ENCODE data around the gene ZNF98. TPM values are rescaled to one million over a fixed set of nuclear protein-coding genes. Genes with fewer than 3 reads are reported as not detected.

Gene ZNF98
- total RNA-seq, result 1 to 10 TPM in 1 of 6 experiments, under 1 TPM in 1, not detected in 4; 0.06 to 1.1 TPM
- long read RNA-seq, result 0 reads

- peak in 1 of 3 donors; percentile 23 for DNase-seq
- WGBS (ENCODE audit: insufficient coverage, low coverage, low lambda C conversion rate, missing lambda C conversion rate), result 0% methylated on average over 5 of the region's 16 CpGs
- intact Hi-C loops (cut with DNase I), result no loop called here
- H3K27ac ChIP-seq, result no peak within 1 kb of the TSS
- peak in 3 of 4 donors; percentile 57 to 68 (median 57) for ATAC-seq
- no peaks in the 10 kb centered on the region for H3K27me3 ChIP-seq
- H3K9me3 ChIP-seq, result no peaks in the 10 kb centered on the region
- H3K36me3 ChIP-seq, result no peaks in the 10 kb centered on the region
- H3K4me3 ChIP-seq, result no peak within 1 kb of the TSS
- no peaks in the 10 kb centered on the region for H3K4me1 ChIP-seq
- TF ChIP-seq POLR2A (IDR thresholded peaks at IDR 0.05), result no peak
- no peak for TF ChIP-seq CTCF (IDR thresholded peaks at IDR 0.05)
Measured at GRCh38 chr19:22422211-22422610, at the start of gene ZNF98. TSS of gene ZNF98 (minus strand) at chr19:22422346. CDS start at chr19:22422224, 122 bp downstream.

GRCh38 chr19:22446605-22447004, 24.5 kb upstream of the ZNF98 start:
- TF ChIP-seq POLR2A (IDR thresholded peaks at IDR 0.05) (no peak), CTCF (IDR thresholded peaks at IDR 0.05) (no peak)
- H3K4me1 ChIP-seq, result no peaks in the 10 kb centered on the region
- no peak overlapping the region for H3K27ac ChIP-seq
- peaks cover 0 to 8% (median 2%) of the 10 kb centered on the region in 4 donors for H3K9me3 ChIP-seq
- no peaks in the 10 kb centered on the region for H3K27me3 ChIP-seq
- ATAC-seq (no peak), DNase-seq (no peak)
- H3K36me3 ChIP-seq, result no peaks in the 10 kb centered on the region
- H3K4me3 ChIP-seq, result no peak overlapping the region
- intact Hi-C loops (cut with DNase I), result no loop called here
- 30% methylated on average over 3 of the region's 3 CpGs for WGBS (ENCODE audit: insufficient coverage, low coverage, low lambda C conversion rate, missing lambda C conversion rate)

- Histone ChIP-seq H3K27me3 (no peaks in the 10 kb centered on the region), H3K27ac (no peak overlapping the region), H3K36me3 (no peaks in the 10 kb centered on the region), H3K9me3 (peaks cover 0 to 5% (median 0%) of the 10 kb centered on the region in 4 donors), H3K4me1 (no peaks in the 10 kb centered on the region), H3K4me3 (no peak overlapping the region)
- no peak for TF ChIP-seq CTCF (IDR thresholded peaks at IDR 0.05)
- TF ChIP-seq POLR2A (IDR thresholded peaks at IDR 0.05), result no peak
- intact Hi-C loops (cut with DNase I), result no loop called here
- no peak for DNase-seq
- 86% methylated on average over 2 of the region's 2 CpGs for WGBS (ENCODE audit: insufficient coverage, low coverage, low lambda C conversion rate, missing lambda C conversion rate)
- ATAC-seq, result no peak
Measured at GRCh38 chr19:22438011-22438410, 15.9 kb upstream of the ZNF98 start.

- no peaks in the 10 kb centered on the region for H3K36me3 ChIP-seq
- DNase-seq (no peak), ATAC-seq (peak in 1 of 4 donors; percentile 29)
- peaks cover 0 to 5% of the 10 kb centered on the region in 2 donors for H3K27me3 ChIP-seq
- H3K27ac ChIP-seq, result no peak overlapping the region
- intact Hi-C loops (cut with DNase I), result no loop called here
- H3K9me3 ChIP-seq, result no peaks in the 10 kb centered on the region
- no peak overlapping the region for H3K4me3 ChIP-seq
- WGBS (ENCODE audit: insufficient coverage, low coverage, low lambda C conversion rate, missing lambda C conversion rate), result 21% methylated on average over 7 of the region's 60 CpGs
- TF ChIP-seq POLR2A (IDR thresholded peaks at IDR 0.05), result no peak
- TF ChIP-seq CTCF (IDR thresholded peaks at IDR 0.05), result no peak
- H3K4me1 ChIP-seq, result no peaks in the 10 kb centered on the region
Measured at GRCh38 chr19:22427960-22428913, 6.1 kb upstream of the ZNF98 start.

All from right lobe of liver (tissue), 6 donors.